C4-2B (cell line): ENCODE measurements around the gene INAFM1.

Experiments
- CTCF ChIP-seq: fragments of 450-650 bp; conservative IDR thresholded peaks from 2 replicates; pipeline ENCODE4 v1.5.1; 2017; ENCODE audit warnings: mild to moderate bottlenecking
- ZFX ChIP-seq: fragments of 450-650 bp; IDR thresholded peaks from 2 replicates; pipeline ENCODE4 v1.6.1; 2017

DNA sequence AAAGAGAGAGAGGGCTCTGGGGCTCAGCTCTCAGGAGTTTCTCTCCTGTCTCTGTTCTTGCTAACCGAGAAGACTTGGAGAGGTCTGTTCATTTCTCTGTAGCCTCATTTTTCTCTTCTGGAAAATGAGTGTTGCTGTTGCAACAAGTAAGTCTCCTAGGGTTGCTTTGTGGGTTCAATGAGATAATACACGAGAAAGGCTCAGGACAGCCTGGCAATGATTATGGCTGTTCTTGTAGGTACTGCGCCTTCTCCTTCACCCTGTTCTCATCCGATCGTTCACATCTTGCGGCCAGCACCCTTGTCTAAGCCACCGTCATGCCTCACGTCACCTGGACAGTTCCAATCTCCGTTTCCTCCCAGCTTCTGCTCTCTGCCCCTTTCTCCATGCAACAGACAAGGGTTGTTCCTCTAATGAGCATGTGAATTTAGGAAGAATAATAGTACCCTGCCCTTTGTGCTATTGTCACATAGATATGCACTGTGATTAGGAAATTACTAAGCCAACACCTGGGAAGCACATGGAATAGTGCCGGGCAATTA is 39.1 kb downstream of the INAFM1 start:
- no peak for TF ChIP-seq CTCF
- no peak for TF ChIP-seq ZFX
